Fibroblast of pulmonary artery (primary cell): ENCODE results near the gene INTS4.
A peak's percentile ranks its signal among the peaks of the same experiment; 100 is the strongest.

Experiments
- DNase-seq: peaks from one replicate; pipeline ENCODE4 v3.0.0-alpha.2; 2010; ENCODE audit warnings: low read depth
- H3K4me3 ChIP-seq: replicated peaks from 2 replicates; pipeline ENCODE4 v1.5.1; 2011; ENCODE audit warnings: low read depth, mild to moderate bottlenecking, control low read depth, low read length, moderate library complexity
- CTCF ChIP-seq: IDR thresholded peaks from 2 replicates; pipeline ENCODE4 v1.5.1; 2011; ENCODE audit warnings: mild to moderate bottlenecking, control low read depth, low read length, inconsistent platforms; ENCODE audit errors: missing control alignments

The INTS4 gene

GRCh38 chr11:78038697-78039313 lies 44.3 kb upstream of the INTS4 start:
- H3K4me3 ChIP-seq = no peak overlapping the region
- TF ChIP-seq CTCF = no peak
- DNase-seq = peak; percentile 66

GRCh38 chr11:78037825-78038620 lies 43.6 kb upstream of the INTS4 start:
- H3K4me3 ChIP-seq = no peak overlapping the region
- TF ChIP-seq CTCF = no peak
- no peak for DNase-seq

DNA sequence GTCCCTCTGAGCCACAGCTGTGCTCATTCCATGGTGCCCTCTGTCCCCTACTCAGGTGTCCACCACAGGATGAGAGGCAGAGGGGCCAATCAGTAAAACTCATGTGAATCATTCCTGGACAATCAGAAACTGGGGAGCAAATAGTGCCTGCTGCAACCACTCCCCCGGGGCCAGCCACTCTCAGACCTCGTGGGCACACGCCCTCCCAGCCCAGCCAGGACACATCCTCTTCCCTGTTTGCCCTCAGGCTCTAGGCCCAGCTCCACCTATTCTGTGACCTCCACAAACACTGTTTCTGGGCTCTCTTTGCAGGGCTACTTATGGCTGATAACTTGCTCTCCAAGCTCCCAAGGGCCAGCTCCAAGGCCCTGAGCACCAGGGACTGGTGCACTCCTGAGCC lies 42.6 kb upstream of the INTS4 start:
- DNase-seq = no peak
- no peak for TF ChIP-seq CTCF
- H3K4me3 ChIP-seq = no peak overlapping the region

DNA sequence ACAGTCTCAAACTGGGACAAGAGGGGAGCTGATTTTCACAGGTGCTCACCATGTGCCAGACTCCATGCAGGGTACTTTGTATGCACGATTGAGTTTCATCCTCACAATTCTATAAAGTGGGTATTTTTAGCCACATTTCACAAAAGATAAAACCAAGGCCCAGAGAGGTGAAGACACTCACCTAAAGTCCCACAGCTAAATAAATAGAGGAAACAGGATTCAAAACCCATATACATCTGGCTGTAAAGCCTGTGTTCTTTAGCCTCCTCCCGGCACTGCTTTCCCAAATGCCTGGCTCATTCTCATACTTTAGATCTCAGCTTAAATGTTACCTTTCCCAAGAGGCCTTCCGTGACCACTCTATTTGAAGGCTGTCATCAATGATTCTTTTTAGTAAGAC lies 41.8 kb upstream of the INTS4 start:
- H3K4me3 ChIP-seq = no peak overlapping the region
- TF ChIP-seq CTCF = no peak
- DNase-seq = no peak

DNA sequence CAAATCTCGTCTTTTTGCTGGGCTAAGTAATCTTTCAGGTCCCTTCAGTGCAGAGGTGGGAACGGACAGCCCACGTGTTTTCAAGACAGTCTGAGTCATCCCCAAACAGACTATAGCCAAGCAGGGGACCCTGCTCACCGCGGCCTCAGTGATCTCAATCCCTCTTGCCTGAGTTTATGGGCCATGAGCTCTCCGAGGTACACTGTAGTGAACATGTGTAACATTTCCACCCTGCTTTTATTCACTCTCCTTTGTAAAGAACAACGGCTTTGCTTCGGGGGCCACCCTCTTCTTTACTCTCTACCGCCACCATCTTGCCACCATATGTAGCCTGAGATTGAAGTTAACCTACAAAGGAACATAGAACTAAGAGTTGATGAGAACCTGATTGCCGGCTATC lies 40.2 kb upstream of the INTS4 start:
- no peak for DNase-seq
- no peak overlapping the region for H3K4me3 ChIP-seq
- no peak for TF ChIP-seq CTCF

DNA sequence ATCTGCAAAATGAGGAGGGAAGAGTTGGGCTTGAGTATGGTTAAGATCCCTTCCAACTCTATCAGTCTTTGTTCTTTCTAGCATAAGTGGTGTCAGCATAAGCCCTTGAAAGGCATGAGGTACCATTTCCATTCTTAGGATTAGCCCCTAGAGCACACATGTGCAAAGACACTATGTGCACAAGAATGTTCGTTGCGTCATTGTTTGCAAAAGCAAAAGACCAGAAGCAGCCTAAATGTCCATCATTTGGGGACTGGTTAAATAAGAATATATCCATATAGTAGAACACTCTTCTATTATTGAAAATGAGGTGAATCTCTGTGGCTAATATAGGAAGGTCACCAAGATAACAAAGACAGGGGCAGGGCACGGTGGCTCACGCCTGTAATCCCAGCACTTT lies 38.6 kb upstream of the INTS4 start:
- TF ChIP-seq CTCF = no peak
- H3K4me3 ChIP-seq = no peak overlapping the region
- no peak for DNase-seq

DNA sequence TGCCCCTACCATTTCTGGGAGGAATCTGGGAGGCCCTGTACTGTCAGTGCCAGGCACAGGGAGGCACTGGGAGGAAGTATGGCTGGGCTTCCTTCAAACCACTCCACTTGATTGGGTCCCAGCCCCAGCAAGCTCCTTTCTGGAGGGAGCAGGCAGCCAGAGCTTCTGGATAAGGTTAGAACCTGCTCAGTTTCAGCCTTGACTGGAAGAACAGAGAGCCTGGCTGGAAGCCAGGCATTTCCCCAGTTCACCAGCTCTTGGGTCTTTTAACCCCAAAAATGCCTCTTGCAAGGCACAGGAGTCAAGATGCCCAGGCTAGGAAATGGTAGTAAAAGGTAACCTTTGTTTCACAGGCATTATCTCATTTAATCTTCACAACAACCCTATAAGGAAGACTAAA lies 37.6 kb upstream of the INTS4 start:
- DNase-seq = peak; percentile 46
- no peak for TF ChIP-seq CTCF
- no peak overlapping the region for H3K4me3 ChIP-seq
